Right forelimb (tissue), 1 donor: ENCODE results near the gene VTI1A.
"Not testable (repeated sequence)": the region's sequence is repeated elsewhere in the genome, so short reads cannot be mapped to it uniquely, and the experiment has no call there.

Source experiments
- DNase-seq: peaks from one replicate; pipeline ENCODE4 v3.0.0-alpha.2; 2018

The VTI1A gene

GRCh38 chr10:112509558-112510291 lies 62.7 kb downstream of the VTI1A start:
- DNase-seq, result no peak

DNA sequence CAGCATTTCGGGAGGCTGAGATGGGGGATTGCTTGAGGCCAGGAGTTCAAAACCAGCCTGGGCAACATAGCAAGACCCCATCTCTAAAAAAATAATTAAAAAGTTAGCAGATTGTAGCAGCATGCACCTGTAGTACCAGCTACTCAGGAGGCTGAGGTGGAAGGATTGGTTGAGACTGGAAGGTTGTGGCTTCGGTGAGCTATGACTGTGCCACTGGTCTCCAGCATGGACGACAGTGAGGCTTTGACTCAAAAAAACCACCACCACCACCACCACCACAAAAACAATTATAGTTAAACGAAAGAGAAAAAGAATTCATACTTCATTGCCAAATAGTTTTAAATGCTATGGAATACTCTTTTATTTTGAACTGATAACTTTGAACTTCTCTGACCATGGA lies 63.4 kb downstream of the VTI1A start:
- no peak for DNase-seq

DNA sequence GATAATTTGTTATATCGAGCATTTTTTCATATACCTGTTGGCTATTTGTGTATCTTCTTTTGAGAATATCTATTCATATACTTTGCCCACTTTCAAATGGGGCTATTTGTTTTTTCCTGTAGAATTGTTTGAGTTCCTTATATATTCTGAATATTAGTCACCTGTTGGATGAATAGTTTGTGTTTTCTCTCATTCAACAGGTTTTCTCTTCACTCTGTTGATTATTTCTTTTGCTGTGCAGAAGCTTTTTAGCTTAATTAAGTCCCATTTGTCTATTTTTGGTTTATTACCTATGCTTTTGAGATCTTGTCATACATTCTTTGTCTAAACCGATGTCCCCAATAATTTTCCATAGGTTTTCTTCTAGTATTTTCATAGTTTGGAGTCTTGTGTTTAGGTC lies 65.3 kb downstream of the VTI1A start:
- DNase-seq, result no peak

- no peak for DNase-seq
Observed at GRCh38 chr10:112515126-112515525, 68.1 kb downstream of the VTI1A start.

- DNase-seq, result no peak
Observed at GRCh38 chr10:112515852-112516251, 68.8 kb downstream of the VTI1A start.

DNA sequence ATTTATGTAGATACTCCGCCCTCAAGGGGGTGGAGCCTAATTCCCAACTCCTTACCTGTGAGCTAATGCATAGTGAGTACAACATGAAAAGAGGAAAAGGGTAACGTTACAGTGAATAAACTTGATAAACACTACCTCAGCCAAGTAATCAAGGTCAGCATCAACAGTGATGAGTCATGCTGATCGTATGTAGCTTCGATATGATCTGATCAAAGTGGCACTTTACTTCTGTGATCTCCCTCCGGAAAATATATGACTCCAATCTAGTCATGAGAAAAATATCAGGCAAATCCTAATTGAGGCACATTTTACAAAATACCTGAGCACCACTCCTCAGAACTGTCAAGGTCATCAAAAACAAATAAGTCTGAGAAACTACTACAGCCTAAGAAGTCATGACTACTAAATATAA lies 70.4 kb downstream of the VTI1A start:
- DNase-seq, result no peak

GRCh38 chr10:112519133-112519761 lies 72.2 kb downstream of the VTI1A start:
- DNase-seq, result no peak

GRCh38 chr10:112520914-112521313 lies 73.9 kb downstream of the VTI1A start:
- no peak for DNase-seq

DNA sequence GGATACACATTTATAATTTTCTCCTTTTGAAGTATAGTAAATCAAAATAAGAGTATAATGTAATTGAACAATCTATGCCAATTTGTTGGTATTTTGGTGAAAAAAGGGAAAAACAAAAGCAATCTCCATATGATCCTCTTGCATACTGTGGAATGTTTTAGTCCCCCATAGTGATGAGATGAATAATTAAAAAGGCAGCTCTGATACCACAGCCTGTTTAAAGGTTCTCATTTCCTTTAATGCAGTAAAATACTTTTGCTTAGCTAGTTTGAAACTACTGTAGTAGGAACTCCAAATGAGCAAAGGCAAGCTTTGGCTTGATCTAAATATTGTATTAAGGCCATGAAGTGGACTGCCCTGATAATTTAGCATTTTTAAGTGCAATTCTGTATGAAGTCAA lies 77.6 kb downstream of the VTI1A start:
- no peak for DNase-seq

GRCh38 chr10:112525200-112525599 lies 78.2 kb downstream of the VTI1A start:
- no peak for DNase-seq

GRCh38 chr10:112526139-112526538 lies 79.1 kb downstream of the VTI1A start:
- no peak for DNase-seq

- DNase-seq, result peak; percentile 43
Observed at GRCh38 chr10:112526906-112527305, 79.9 kb downstream of the VTI1A start.

GRCh38 chr10:112528235-112528634 lies 81.2 kb downstream of the VTI1A start:
- no peak for DNase-seq

DNA sequence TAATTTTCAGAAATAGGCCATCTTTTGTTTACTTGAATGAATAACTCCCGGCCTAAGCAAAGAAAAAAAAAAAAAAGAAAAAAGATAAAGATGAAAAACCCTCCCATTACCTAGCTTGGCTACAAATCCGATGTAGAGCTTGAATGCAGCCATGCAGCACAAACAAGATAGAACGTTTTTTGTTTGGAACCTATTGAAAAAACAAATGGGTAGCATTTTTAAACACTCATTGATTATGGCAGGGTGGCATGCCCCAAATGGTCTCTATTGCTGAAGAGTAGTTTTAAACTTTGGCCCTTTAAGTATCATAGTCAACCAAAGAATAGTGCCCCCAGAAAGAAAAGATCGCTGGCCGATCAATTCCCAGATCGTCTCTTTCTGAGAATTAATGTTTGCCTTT lies 84.4 kb downstream of the VTI1A start:
- no peak for DNase-seq

- no peak for DNase-seq
Observed at GRCh38 chr10:112532189-112532588, 85.2 kb downstream of the VTI1A start.

DNA sequence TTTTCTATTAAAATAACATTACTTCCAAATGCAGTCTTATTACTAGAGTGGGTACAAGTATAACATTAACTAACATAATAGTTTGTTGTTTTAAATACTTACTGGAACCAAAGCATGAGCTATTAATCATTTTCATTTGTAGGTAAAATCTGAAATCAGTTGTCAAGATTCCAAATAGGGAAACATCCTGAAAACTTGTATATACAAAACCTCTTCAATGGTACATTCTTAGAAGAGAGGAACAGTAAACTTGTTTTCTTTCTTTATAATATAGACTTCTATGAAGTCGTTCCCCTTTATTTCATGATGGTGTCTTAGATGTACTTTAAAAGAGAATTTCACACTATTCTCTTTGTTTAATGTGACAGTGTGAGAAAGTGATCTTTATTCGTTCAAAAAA lies 85.9 kb downstream of the VTI1A start:
- no peak for DNase-seq

- DNase-seq, result no peak
Observed at GRCh38 chr10:112533916-112534315, 86.9 kb downstream of the VTI1A start.

DNA sequence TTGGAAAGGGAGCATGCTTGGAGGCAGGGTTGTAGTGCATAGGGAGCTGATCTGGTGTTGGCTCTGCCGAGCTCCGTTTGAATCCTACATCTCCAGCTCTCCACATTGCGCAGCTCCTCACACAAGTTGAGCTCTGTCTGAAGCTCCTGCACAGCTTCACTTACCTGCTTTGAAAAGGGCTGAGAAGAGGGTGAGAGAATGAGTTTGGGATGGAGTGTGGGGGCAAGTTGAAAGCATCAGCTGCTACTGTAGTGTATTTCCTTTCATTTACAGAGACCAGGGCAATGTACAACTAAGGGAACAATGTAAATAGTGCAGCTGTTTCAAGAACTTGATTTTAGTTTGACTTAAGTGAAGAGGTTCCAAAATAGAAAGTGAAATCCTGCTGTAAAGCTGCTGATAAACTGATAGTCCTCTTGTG lies 88.5 kb downstream of the VTI1A start:
- peak; percentile 52 for DNase-seq

DNA sequence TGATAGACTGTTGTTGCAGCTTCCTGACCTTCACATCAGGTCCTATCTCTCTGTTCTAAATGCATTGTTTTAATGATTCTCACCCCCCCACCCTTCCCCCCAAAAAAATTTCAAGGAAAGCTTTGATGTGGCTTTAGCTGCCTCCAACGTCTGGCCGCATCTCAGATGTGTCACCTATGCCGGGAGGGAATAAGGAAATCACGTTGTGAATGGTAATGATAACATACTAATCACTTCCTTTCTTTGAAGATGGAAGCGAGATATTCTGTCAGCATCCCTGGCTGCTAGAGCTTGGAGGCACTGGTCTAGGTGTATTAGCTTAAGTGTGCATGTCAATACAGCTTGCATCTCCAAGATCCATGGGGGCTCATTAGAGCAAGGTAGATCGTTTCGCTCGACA lies 89.6 kb downstream of the VTI1A start:
- no peak for DNase-seq

GRCh38 chr10:112538168-112538567 lies 91.2 kb downstream of the VTI1A start:
- no peak for DNase-seq

DNA sequence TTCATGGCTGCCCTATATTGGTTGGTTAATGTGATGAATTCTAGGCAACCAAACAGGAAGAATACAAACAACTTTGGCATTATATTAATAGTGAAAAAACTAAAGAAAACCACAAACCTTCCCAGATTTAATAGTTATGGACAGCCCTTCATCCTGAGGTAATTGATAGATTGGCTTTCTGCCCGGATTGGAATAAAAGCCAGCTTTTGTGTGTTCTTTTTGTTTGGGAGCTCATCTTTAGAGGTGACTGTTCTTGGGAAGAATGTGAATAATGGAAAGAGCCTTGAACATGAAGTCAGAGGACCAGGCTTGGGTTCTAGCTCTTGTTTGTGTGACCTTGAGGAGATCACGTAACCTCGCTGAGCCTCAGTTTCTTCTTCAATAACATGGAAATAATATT lies 92.3 kb downstream of the VTI1A start:
- DNase-seq, result no peak

DNA sequence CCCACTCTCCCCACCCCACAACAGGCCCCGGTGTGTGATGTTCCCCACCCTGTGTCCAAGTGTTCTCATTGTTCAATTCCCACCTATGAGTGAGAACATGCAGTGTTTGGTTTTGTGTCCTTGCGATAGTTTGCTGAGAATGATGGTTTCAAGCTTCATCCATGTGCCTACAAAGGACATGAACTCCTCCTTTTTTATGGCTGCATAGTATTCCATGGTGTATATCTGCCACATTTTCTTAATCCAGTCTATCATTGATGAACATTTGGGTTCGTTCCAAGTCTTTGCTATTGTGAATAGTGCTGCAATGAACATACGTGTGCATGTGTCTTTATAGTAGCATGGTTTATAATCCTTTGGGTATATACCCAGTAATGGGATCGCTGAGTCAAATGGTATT lies 95.8 kb downstream of the VTI1A start:
- not testable (repeated sequence) for DNase-seq

DNA sequence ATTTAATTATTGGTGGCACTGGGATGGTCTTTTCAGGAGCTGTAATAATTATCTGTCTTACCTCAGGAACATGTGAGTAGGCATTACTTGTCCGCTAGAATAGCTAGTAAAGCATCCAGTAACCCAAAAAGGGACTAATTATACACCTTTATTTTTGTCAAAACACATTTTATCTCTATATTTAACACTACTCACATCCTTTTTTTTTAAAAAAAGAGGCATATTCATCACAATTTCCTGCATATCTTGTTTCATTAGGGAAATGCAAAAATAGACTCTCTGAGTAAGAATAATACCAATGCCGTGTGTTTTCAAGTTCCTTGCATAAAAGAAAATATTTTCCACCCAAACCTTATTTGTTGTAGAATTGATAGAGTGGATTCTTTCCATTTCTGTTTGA lies 99.5 kb downstream of the VTI1A start:
- DNase-seq, result no peak

DNA sequence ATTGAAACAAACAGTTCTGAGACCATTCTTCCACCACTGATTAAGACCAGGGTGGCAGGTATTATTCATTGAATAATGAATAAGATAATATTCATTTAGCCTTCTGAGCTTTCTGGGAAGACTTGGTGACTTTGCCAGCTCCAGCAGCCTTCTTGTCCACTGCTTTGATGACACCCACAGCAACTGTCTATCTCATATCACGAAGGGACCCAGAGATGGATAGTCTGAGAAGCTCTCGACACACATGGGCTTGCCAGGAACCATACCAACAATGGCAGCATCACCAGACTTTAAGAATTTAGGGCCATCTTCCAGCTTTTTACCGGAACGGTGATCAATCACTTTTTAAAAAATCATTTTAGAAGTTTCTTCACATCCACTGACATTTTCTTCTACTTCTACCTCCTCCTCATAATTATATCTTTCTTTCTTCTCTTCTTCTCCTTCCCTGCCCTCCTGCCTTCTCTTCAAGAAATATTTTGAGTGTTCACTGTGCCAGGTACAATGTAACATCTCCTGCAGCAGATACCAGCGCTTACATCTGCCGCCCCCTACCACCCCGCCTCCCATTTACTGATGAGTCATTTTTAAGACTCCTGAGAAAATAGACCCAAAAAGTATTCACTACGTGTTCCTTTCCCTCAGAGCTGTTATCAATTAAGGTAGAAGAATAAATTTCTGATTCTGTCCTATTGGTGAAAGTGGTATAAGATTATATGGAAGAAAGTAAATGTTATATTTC lies 101.7 kb downstream of the VTI1A start:
- DNase-seq, result no peak
